NK-92 treated with Interleukin-12 subunit alpha and Interleukin-12 subunit beta, amount 100 ng/mL, for 24 hours (cell line): ENCODE measurements around the gene SELL.
"Not testable (repeated sequence)": the region's sequence is repeated elsewhere in the genome, so short reads cannot be mapped to it uniquely, and the experiment has no call there.

Source experiments
- DNase-seq: peaks from one replicate; lab custom pipeline; 2025; lab: John Stamatoyannopoulos, UW

SELL gene

DNA sequence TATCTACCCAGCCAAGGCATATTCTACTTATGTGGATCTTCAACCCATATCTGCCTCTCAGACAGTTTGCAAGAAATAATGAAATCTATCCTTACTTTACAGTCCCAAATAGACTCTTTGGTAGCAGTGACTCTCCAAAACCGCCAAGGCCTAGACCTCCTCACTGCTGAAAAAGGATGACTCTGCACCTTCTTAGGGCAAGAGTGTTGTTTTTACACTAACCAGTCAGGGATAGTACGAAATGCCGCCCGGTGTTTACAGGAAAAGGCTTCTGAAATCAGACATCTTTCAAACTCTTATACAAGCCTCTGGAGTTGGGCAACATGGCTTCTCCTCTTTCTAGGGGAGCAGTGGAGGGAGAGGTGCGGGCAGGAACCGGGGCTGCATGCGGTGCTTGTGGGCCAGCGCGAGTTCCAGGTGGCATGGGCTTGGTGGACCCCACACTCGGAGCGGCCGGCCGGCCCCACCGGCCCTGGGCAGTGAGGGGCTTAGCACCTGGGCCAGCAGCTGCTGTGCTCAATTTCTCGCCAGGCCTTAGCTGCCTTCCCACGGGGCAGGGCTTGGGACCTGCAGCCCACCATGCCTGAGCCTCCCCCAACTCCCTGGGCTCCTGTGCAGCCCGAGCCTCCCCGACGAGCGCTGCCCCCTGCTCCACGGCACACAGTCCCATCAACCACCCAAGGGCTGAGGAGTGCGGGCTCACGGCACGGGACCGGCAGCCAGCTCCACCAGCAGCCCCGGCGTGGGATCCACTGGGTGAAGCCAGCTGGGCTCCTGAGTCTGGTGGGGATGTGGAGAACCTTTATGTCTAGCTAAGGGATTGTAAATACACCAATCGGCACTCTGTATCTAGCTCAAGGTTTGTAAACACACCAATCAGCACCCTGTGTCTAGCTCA, 43.5 kb downstream of the SELL start:
- not testable (repeated sequence) for DNase-seq

- DNase-seq = not testable (repeated sequence)
These were observed 44.2 kb downstream of the SELL start for GRCh38 chr1:169667227-169667639.

- DNase-seq = not testable (repeated sequence)
These were observed 48.7 kb downstream of the SELL start for GRCh38 chr1:169662680-169663079.

GRCh38 chr1:169661066-169661465, 50.4 kb downstream of the SELL start:
- DNase-seq = not testable (repeated sequence)

DNA sequence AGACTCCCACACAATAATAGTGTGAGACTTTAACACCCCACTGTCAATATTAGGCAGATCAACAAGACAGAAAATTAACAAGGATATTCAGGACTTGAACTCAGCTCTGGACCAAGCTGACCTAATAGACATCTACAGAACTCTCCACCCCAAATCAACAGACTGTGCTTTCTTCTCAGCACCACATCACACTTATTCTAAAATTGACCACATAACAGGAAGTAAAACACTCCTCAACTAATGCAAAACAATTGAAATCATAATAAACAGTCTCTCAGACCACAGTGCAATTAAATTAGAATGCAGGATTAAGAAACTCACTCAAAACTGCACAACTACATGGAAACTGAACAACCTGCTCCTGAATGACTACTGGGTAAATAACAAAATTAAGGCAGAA, 52.6 kb downstream of the SELL start:
- not testable (repeated sequence) for DNase-seq

DNA sequence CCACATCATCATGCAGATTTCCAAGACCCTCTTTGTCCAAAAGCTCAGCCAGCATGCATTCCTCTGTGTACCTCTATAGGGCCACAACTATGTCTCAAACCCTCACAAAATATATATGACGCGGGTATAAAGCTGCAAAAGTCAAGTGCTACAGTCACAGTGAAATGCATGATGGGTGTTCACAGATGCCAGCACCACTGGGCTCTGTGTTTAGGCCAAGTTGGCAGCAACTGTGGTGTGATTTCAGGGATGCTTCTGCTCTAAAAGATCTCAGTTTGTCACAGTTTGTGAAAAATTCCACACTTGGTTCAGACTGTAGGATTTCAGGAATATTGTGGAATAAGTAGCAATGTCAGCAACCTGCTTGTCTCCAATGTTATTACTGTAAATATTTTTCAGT, 57.5 kb downstream of the SELL start:
- no peak for DNase-seq

DNA sequence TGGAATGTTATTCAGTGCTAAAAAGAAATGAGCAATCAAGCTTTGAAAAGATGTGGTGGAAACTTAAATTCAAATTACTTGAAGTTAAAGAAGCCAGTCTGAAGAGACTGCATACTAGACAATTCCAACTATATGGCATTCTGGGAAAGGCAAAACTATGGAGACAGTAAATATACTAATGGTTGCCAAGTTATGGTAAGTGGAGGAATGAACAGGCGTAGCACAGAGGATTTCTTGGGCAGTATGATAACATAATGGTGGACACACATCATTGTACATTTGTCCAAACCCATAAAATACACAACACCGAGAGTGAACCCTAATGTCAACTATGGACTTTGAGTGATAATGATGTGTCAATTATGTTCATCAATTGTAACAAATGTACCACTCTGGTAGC, 60.4 kb downstream of the SELL start:
- DNase-seq = no peak

DNA sequence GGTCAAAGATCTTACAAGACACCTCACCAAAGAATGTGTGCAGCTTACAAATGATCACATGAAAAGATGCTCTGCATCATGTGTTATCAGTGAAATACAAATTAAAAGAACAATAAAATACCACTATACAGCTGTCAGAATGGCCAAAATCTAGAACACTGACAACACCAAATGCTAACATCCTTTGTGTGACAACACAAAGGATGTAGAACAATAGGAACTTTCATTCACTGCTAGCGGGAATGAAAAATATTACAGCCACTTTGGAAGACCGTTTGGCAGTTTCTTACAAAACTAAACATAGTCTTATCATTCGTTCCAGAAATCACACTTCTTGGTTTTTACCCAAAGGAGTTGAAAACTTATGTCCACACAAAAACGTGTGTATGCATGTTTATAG, 60.9 kb downstream of the SELL start:
- DNase-seq = no peak

GRCh38 chr1:169648709-169649108, 62.7 kb downstream of the SELL start:
- DNase-seq = no peak

DNA sequence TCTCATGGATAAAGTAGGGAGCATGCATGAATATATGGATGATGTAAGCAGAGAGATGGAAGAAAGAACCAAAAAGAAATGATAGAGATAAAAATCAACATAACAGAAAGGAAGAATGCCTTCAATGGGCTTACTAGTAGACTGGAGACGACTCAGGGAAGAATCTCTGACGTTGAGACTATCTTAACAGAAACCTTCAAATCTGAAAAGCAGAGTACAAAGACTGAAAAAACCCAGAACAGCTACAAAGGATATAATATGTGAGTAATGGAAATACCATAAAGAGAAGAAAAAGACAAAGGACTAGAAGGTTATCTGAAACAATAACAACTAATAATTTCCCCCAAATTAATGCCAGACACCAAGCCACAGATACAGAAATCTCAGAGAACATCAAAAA, 63.2 kb downstream of the SELL start:
- no peak for DNase-seq

- no peak for DNase-seq
These were observed 63.9 kb downstream of the SELL start for GRCh38 chr1:169647512-169647911.

DNA sequence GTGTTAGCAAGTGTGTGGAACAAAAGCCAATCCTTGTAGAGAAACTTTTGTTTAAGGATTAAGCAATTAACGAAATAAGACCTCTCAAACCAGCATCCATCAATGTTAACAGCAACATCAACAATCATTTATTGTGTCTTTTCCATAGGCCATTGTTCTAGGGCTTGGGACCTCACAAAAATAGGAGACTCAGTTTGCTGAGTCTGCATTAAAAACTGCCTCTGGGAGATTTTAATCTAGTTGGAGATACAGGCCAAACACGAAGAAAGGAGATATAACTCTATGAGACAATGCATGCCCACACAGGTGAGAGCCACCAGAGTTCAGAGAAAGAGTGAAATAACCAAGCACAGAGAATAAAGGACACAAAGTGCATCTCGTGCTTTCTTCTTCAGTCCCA, 67.1 kb downstream of the SELL start:
- DNase-seq = no peak
